HG03460 (cell line): ENCODE measurements around the gene DCDC2B.

Experiments used
- ATAC-seq: cut with Tn5 transposase; IDR thresholded peaks from one replicate; pipeline ENCODE4 v1.9.1; 2021; ENCODE audit not compliant: unreplicated experiment

The DCDC2B gene

DNA sequence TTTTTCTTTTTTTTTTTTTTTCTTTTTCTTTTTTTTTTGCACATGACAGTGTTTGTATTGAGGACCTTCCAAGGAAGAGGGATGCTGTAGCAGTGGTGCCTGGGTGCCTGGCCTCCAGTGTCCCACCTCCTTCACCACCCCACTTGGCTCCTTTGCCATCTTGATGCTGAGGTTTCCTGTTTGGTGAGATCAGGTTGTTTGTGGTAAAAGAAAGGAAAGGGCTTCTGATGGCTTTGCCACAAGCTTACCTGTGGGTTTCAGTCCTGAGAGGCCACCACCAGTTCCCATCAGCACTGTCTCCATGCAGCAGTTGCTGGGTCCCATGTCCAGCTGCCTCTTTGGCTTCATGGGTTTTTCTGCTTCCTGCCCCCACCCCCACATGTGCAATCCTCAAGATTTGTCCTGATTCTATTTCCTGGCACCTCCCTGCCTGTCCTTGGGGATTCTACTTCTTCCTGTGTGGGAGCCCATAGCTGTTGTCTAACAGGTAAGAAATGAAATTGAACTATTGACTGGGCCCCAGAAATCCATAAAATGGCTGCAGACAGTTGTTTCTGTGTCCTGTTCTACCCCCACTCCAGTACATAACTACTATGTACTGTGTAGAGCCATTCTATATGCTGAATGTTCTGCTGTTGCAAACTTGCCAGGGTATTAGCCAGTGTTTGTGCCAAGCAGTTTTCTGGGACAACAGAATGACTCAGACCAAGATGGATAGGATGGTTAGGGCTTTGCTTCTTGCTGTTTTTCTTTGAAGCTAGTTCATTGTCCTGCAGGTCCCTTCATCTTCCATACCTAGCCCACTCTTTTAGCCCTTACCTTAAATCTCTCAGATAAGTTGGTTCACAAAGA, 12.7 kb upstream of the DCDC2B start:
- ATAC-seq, result no peak

DNA sequence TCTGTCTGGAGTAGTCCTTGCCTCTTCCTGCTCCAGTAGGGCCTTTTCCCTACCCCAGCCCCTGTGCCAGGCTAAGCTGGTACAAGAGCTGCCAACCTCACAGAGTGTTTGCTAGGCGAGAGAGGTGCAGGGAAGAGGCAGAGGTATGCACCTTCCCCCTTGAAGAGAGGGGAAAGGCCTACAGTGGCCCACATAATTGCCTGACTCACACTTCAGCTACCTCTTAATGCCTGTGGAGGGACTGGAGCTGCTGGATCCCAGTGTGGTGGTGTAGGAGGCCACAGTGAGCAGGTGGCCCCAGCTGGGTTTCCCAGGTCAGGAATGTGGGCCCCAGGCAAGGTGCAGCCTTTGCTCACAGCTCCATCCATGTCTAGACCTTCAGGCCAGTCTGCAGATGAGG, 11.8 kb upstream of the DCDC2B start:
- ATAC-seq, result no peak

- no peak for ATAC-seq
Measured at GRCh38 chr1:32197837-32198236, 11.1 kb upstream of the DCDC2B start.

GRCh38 chr1:32198237-32199042, 10.4 kb upstream of the DCDC2B start:
- no peak for ATAC-seq

DNA sequence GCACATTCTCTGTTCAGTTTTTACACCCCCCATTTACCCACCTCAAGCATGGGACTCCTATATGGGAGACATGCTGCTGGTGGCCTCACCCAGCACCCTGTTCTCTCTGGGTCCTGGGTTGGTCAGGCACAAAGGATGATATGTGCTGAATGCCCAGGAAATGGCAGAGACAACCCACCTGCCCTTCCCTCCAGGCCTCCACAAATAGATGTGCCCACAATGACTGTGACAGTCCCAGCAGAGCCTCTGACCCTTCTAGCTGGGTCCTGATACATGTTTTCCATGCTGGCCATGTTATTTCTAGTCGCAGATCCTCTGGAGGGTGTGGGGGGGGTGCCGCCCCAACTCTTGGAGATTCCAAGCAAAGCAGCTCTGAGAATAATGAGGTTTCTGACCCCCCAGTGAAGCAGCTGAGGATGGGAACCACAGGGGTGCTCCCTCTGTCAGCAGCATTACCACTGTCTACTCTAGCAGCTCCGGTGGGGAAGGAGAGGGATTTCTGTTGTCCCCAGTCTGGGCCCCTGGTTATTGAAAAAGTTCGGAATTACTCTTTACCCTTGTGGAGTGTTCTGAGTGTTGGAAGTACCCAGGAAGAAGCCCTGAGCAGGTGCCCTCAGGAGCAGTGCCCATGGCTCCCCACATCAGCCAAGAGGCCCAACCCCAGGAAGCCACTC, 9.7 kb upstream of the DCDC2B start:
- ATAC-seq, result no peak

GRCh38 chr1:32199717-32200072, 9.2 kb upstream of the DCDC2B start:
- ATAC-seq, result no peak

DNA sequence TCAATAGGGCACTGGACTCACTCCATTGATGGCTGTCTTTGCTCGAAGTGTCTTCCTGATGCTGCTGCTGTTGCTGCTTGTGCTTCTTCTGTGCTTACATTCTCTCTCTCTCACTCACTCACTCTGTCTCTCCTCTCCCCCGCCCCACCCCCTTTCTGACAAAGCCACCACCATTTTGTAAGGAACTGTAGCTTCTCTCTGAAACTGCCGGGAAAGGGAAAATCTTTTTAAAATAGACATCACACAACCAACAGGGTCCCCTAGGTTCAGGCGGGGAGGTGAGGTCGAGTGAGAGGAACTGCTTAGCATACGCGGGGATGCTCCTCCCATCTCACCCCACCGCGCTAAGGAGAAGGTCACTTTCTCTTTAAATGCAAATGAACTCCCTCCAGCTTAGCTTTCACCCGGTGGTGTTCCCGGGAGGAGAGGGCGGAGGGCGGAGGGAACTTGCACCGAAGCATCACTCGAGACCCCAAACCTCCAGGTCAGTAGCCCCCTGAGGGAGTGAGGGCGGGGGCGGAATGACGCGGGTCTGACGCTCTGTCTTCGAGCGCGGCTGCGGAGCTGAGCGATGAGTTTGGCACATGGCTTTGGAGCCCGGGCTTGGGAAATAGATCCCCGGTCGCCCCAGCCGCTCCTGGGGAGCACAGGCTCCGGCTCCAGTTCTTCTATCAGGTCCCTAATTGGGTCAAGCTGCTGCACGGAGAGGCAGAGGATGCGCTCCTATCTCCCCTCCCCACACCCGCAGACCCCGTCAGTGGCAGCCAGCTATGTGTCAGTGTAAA, 8.5 kb upstream of the DCDC2B start, which contains the start of gene CCDC28B:
CCDC28B (plus strand) TSS at position 370 of the 785 bp plus-strand sequence. CDS start 1,341 bp downstream, outside the sequence.
- no peak for ATAC-seq

DNA sequence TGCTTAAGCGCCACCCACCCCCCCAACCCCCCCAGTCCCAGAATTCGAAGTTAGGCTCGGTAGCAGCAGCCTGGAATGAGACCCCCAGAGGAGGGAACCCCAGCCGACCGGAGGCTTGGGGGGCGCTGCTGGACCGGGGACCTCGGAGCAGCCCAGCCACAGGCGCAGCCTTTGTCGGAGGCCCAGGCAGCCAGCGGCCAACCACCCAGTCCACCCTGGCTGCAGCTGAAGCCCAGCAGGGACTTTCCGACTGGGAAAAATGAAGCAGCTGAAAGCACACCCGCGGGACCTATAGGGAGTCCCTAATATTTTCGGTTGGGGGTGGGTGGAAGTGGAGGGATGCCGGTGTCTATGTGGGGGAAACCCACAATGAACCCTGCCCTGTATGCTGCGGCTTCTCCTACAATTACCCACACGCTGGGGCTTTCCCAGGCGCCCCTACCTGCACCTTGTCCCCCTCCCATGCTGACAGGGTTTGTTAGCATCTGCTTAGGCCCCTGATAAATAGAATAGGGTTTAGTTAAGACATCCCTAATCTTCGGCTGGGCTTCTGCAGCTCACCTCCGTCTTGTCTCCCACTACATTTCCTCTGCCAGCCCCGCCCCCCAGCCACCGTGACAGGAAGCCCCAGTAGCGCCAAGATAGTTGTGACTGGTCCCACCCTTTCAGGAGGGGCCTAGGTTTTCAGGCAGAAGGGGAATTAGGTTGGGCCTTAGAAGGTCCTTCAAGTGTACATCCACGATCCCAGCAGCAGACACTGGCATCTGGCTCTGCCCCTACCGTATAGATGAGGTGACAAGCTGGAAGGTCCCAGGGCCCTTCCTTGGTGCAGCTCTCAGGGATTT, 7.7 kb upstream of the DCDC2B start:
- peak; percentile 34 for ATAC-seq

GRCh38 chr1:32204943-32205361, 3.9 kb upstream of the DCDC2B start:
- ATAC-seq, result no peak

DNA sequence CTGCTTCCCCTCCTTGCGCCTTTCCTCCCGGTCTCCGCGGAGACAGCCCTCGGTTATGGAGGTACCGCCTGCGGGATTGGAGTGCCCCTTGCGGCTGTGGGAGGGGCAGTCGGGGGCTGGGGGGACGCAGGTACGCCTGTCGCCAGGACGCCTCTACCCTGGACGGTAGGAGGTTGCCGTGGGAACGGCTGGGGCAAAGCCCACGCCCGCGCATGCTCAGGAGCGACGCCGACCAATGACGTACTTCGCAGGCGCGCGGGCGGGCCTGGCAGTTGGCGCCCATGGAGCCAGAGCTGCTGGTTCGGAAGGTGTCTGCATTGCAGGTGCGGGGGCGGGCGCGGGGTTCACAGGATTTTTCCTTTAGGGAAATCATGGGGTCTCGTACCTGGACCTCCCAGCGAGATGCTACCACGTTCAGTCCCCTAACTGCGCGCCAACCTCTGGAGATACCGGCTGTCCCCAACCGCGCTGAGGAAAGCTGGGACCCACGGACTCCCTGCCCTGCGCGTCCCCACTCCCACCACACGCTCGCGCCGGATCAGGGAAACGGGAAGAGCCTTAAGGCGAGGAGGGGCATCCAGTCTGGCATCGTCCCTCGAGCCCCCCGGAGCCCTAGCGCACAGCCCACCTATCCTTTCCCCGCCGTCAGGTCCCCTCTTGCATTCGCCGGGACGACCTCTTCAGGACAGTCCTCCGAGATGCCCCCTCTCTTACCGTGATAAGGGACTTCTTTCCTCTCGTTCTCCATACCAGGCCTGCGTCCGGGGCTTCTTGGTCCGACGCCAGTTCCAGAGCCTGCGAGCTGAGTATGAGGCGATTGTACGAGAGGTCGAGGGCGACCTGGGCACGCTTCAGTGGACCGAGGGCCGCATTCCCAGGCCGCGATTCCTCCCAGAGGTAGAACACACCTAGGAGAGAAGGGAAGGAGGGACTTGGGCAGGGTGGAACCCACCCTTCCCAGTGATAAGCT, 3.2 kb upstream of the DCDC2B start, which contains the start of gene IQCC:
IQCC (plus strand) TSS at position 271 of the 970 bp plus-strand sequence; CDS start at position 282, 11 bp downstream.
- ATAC-seq, result no peak

GRCh38 chr1:32208469-32208868, 420 bp upstream of the DCDC2B start:
- ATAC-seq, result no peak

DNA sequence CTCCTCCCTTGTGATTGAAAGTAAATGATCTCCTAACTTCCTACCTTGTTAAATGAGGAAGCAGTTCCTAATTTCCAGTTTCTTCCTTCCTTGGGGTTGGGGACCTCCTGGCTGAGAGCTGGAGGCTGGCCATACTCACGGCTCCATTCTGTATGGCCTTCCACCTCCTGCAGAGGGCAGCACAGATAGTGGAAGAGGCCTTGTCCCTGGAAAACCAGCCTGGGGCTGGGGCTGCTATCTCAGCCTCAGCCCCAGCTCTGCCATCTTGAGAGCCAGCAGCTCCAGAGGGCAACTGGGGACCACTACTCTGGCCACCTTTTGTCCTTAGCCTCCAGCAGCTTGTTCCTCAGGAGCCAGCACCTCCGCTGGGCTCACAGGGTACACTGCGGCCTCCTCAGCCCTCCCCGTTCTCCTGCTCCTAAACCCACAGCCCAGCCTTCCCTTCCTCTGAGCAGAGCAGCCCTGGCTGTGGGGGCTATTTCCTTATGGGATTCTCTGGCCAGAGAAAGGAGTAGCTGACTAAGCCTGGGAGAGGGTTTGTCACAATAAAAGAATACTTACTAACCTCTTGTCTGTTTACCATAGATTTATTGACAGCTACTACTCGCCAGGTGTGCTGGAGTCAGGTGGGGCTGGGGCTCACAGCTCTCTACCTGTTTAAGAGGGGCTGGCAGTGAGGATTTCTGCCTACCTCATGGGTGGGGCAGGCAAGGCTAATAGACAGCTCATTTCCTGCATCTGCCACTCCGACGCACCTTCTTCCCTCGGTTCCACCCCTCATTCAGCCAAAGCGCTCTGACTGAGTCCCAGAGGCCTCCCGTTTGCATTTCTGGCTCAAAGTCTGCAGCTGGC, 7.0 kb downstream of the DCDC2B start:
- no peak for ATAC-seq

- no peak for ATAC-seq
Measured at GRCh38 chr1:32216566-32216965, 7.7 kb downstream of the DCDC2B start.

DNA sequence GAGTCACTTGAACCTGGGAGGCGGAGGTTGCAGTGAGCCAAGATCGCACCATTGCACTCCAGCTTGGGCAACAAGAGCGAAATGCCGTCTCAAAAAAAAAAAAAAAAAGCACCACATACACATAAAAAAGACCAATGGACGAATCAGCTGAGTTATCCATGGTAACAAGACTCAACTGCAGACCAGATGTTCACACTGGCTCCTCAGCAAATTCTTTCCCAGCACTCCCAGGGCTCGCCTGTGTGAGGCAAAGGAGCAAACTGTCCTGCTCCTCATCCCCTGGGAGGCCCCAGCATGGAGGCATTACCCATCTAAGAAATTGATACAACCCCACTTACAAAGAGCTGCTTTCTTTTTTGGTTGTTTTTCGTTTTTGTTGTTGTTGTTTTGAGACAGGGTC, 10.1 kb downstream of the DCDC2B start:
- no peak for ATAC-seq

DNA sequence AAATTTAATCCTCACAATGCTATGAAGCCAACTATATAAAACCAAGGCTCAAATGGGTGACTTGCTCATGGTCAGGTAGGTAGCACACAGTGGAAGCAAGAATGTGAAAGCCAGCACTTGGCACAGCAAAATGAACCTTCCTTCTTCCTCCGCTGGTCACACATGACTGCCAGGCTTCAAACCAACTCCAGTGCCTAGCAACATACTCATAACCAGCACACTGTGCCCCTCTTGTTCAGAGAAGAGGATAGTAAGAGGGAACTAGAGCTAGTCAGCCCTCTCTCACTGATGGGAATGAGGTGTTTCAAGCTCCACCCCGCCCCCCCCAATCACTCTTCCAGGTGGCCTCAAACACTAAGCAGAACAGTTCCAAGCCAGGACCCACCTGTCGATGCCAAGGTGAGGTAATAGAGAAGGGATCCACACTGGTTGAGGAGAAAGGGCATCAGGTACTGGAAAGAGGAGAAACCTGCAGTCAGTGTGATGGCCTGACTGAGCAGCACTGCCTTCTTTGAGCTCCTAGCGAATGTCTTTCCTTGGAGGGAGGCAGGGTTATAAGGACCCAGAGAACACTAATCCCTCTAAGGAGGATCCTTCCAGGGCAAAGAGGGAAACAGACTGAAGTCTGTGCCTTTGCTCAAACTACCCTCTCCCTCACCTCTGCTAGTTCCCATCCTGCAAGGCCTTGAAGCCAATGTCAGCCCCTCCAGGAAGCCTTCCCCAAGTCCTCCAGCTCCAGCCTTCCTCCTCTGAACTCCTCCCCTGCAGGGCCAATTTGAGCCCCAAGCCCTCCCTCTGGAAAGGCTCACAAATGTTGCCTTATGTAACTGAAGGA, 12.1 kb downstream of the DCDC2B start:
- ATAC-seq, result no peak

GRCh38 chr1:32221581-32221979, 12.7 kb downstream of the DCDC2B start:
- no peak for ATAC-seq
